ENCODE data around the gene METTL3. TPM values are rescaled to one million over a fixed set of nuclear protein-coding genes. Genes with fewer than 3 reads are reported as not detected.

The METTL3 gene
- total and polyA plus RNA-seq, 2 donors (not counting 3 experiments of a cell fraction or from before 2014, with no cell fraction given), result 65.0 to 85.3 TPM

- H3K79me2 ChIP-seq (ENCODE audit: control insufficient read depth, insufficient read depth, low read length), result peaks cover 45% of the 10 kb centered on the region
- no peaks in the 10 kb centered on the region for H3K27me3 ChIP-seq (ENCODE audit: control insufficient read depth in 2 of 2, insufficient read depth in 2 of 2, low read length in 2 of 2)
- peaks cover 18 to 30% of the 10 kb centered on the region in 2 experiments for H3K36me3 ChIP-seq (ENCODE audit: control insufficient read depth in 2 of 2, extremely low read depth in 1 of 2, insufficient read depth in 2 of 2, low read length in 2 of 2)
- no peaks in the 10 kb centered on the region for H3K4me1 ChIP-seq (ENCODE audit: control insufficient read depth, extremely low read depth, insufficient read depth, low read length)
- DNase-seq (ENCODE audit: low read depth, low spot score) (no peak), FAIRE-seq (no peak)
- ChIA-PET CTCF (interaction anchor here (1.6 kb wide), 1 partner anchor 26 kb away, joined by 5 read pairs; the partner anchor contains the start of genes RAB2B and TOX4), POLR2A (no interaction called here)
- H2AFZ ChIP-seq (ENCODE audit: low read depth, low read length), result no peak overlapping the region
- H3K27ac ChIP-seq (ENCODE audit: insufficient read depth, low read depth, low read length), result no peak overlapping the region
- BruUV-seq (replicated peaks), result no TSS peak
- H3K4me2 ChIP-seq (ENCODE audit: insufficient read depth, low read length), result no peak overlapping the region
- H3K9me1 ChIP-seq (replicated peaks; ENCODE audit: control insufficient read depth, extremely low read depth, insufficient read depth, low read length), result no peaks in the 10 kb centered on the region
- no peaks in the 10 kb centered on the region for H4K20me1 ChIP-seq (replicated peaks; ENCODE audit: control insufficient read depth, extremely low read depth, insufficient read depth, low read length)
- H3K9ac ChIP-seq (replicated peaks; ENCODE audit: extremely low read depth, insufficient read depth, low read length), result no peak overlapping the region
- dilution Hi-C loops (cut with MboI; ENCODE audit: extremely low pct_ligation_motif_present, low sequenced_read_pairs) (no loop called here), intact Hi-C loops (cut with micrococcal nuclease) (no loop called here)
- TF ChIP-seq POLR2A (IDR thresholded peaks at IDR 0.05; ENCODE audit: low read depth, low read length) (no peak), POLR2AphosphoS5 (IDR thresholded peaks at IDR 0.05; ENCODE audit: insufficient read depth, low read depth, low read length) (no peak)
- H3K9me3 ChIP-seq (replicated peaks; ENCODE audit: control insufficient read depth, insufficient read depth, low read length), result no peaks in the 10 kb centered on the region
- H3K4me3 ChIP-seq (replicated peaks in 1 of 3; ENCODE audit: insufficient read depth in 1 of 3, low read depth in 1 of 3, low read length in 3 of 3), result no peak overlapping the region
Observed at GRCh38 chr14:21503376-21503775, 7.8 kb downstream of the METTL3 start.

- dilution Hi-C loops (cut with MboI; ENCODE audit: extremely low pct_ligation_motif_present, low sequenced_read_pairs) (no loop called here), intact Hi-C loops (cut with micrococcal nuclease) (no loop called here)
- H4K20me1 ChIP-seq (replicated peaks; ENCODE audit: control insufficient read depth, extremely low read depth, insufficient read depth, low read length), result no peaks in the 10 kb centered on the region
- no TSS peak for BruUV-seq (replicated peaks)
- H3K27ac ChIP-seq (ENCODE audit: insufficient read depth, low read depth, low read length), result no peak overlapping the region
- no peaks in the 10 kb centered on the region for H3K27me3 ChIP-seq (ENCODE audit: control insufficient read depth in 2 of 2, insufficient read depth in 2 of 2, low read length in 2 of 2)
- no peaks in the 10 kb centered on the region for H3K4me1 ChIP-seq (ENCODE audit: control insufficient read depth, extremely low read depth, insufficient read depth, low read length)
- peaks cover 25 to 33% of the 10 kb centered on the region in 2 experiments for H3K36me3 ChIP-seq (ENCODE audit: control insufficient read depth in 2 of 2, extremely low read depth in 1 of 2, insufficient read depth in 2 of 2, low read length in 2 of 2)
- POLR2A ChIA-PET, result no interaction called here
- DNase-seq (ENCODE audit: low read depth, low spot score) (no peak), FAIRE-seq (no peak)
- peaks cover 29% of the 10 kb centered on the region for H3K79me2 ChIP-seq (ENCODE audit: control insufficient read depth, insufficient read depth, low read length)
- no peak overlapping the region for H3K4me3 ChIP-seq (replicated peaks in 1 of 3; ENCODE audit: insufficient read depth in 1 of 3, low read depth in 1 of 3, low read length in 3 of 3)
- CTCF ChIA-PET, result interaction anchor here (1.2 kb wide), 1 partner anchor 54 kb away, joined by 4 read pairs; no protein-coding TSS in a partner anchor
- no peak overlapping the region for H3K4me2 ChIP-seq (ENCODE audit: insufficient read depth, low read length)
- H3K9ac ChIP-seq (replicated peaks; ENCODE audit: extremely low read depth, insufficient read depth, low read length), result no peak overlapping the region
- H3K9me3 ChIP-seq (replicated peaks; ENCODE audit: control insufficient read depth, insufficient read depth, low read length), result no peaks in the 10 kb centered on the region
- no peak overlapping the region for H2AFZ ChIP-seq (ENCODE audit: low read depth, low read length)
- TF ChIP-seq POLR2A (IDR thresholded peaks at IDR 0.05; ENCODE audit: low read depth, low read length) (no peak), POLR2AphosphoS5 (IDR thresholded peaks at IDR 0.05; ENCODE audit: insufficient read depth, low read depth, low read length) (no peak), FOS (IDR thresholded peaks at IDR 0.05; ENCODE audit: borderline replicate concordance, insufficient read depth, low read length) (no peak)
- no peaks in the 10 kb centered on the region for H3K9me1 ChIP-seq (replicated peaks; ENCODE audit: control insufficient read depth, extremely low read depth, insufficient read depth, low read length)
Observed at GRCh38 chr14:21501568-21501967, 9.6 kb downstream of the METTL3 start.

Measured in endothelial cell of umbilical vein (primary cell).